ENCODE measurements around the gene CWF19L2. TPM values are rescaled to one million over a fixed set of nuclear protein-coding genes. Genes with fewer than 3 reads are reported as not detected.
"Not testable (repeated sequence)": the region's sequence is repeated elsewhere in the genome, so short reads cannot be mapped to it uniquely, and the experiment has no call there.

CWF19L2 gene
- total RNA-seq, 1 donor from 2014 or later: 14.6 TPM

GRCh38 chr11:107472966-107473365, 15.3 kb upstream of the CWF19L2 start:
- intact Hi-C loops (cut with micrococcal nuclease): no loop called here
- Mint-ChIP-seq H3K4me3 (ENCODE audit: low read depth) (no peak overlapping the region), H3K4me1 (ENCODE audit: low read depth) (no peaks in the 10 kb centered on the region), H3K27me3 (ENCODE audit: low read depth) (peaks cover 14% of the 10 kb centered on the region), H3K9me3 (no peaks in the 10 kb centered on the region), H3K27ac (no peak overlapping the region), H3K36me3 (ENCODE audit: low read depth) (no peaks in the 10 kb centered on the region)
- DNase-seq (ENCODE audit: low spot score): no peak

GRCh38 chr11:107468596-107468995, 11.0 kb upstream of the CWF19L2 start:
- Mint-ChIP-seq H3K36me3 (ENCODE audit: low read depth) (no peaks in the 10 kb centered on the region), H3K4me1 (ENCODE audit: low read depth) (no peaks in the 10 kb centered on the region), H3K27me3 (ENCODE audit: low read depth) (peaks cover 6% of the 10 kb centered on the region), H3K9me3 (peaks cover 4% of the 10 kb centered on the region), H3K4me3 (ENCODE audit: low read depth) (no peak overlapping the region), H3K27ac (no peak overlapping the region)
- intact Hi-C loops (cut with micrococcal nuclease): no loop called here
- DNase-seq (ENCODE audit: low spot score): no peak

GRCh38 chr11:107467696-107468095, 10.1 kb upstream of the CWF19L2 start:
- intact Hi-C loops (cut with micrococcal nuclease): no loop called here
- no peak for DNase-seq (ENCODE audit: low spot score)
- Mint-ChIP-seq H3K4me1 (ENCODE audit: low read depth) (no peaks in the 10 kb centered on the region), H3K9me3 (peaks cover 10% of the 10 kb centered on the region), H3K27me3 (ENCODE audit: low read depth) (peaks cover 12% of the 10 kb centered on the region), H3K4me3 (ENCODE audit: low read depth) (no peak overlapping the region), H3K36me3 (ENCODE audit: low read depth) (no peaks in the 10 kb centered on the region), H3K27ac (no peak overlapping the region)

- DNase-seq (ENCODE audit: low spot score); H3K36me3 Mint-ChIP-seq (ENCODE audit: low read depth); intact Hi-C loops (cut with micrococcal nuclease); H3K27ac Mint-ChIP-seq; H3K4me1 Mint-ChIP-seq (ENCODE audit: low read depth); H3K4me3 Mint-ChIP-seq (ENCODE audit: low read depth): not testable (repeated sequence)
- peaks cover 12% of the 10 kb centered on the region for H3K27me3 Mint-ChIP-seq (ENCODE audit: low read depth)
- peaks cover 10% of the 10 kb centered on the region for H3K9me3 Mint-ChIP-seq
These were observed 8.7 kb upstream of the CWF19L2 start for GRCh38 chr11:107466275-107466866.

GRCh38 chr11:107457205-107457557, 444 bp downstream of the CWF19L2 start:
- Mint-ChIP-seq H3K9me3 (no peaks in the 10 kb centered on the region), H3K27me3 (ENCODE audit: low read depth) (no peaks in the 10 kb centered on the region), H3K36me3 (ENCODE audit: low read depth) (peaks cover 16% of the 10 kb centered on the region), H3K4me1 (ENCODE audit: low read depth) (peaks cover 19% of the 10 kb centered on the region), H3K27ac (peak overlapping the region; percentile 87), H3K4me3 (ENCODE audit: low read depth) (peak overlapping the region; percentile 93)
- intact Hi-C loops (cut with micrococcal nuclease): loop anchor here (1.0 to 2.0 kb wide), 2 partner anchors 108 to 401 kb away; partner anchors contain the start of genes ALKBH8 and SLC35F2
- DNase-seq (ENCODE audit: low spot score): no peak

GRCh38 chr11:107453594-107454286, 3.9 kb downstream of the CWF19L2 start:
- Mint-ChIP-seq H3K9me3 (no peaks in the 10 kb centered on the region), H3K4me3 (ENCODE audit: low read depth) (no peak overlapping the region), H3K36me3 (ENCODE audit: low read depth) (peaks cover 22% of the 10 kb centered on the region), H3K27ac (no peak overlapping the region), H3K27me3 (ENCODE audit: low read depth) (no peaks in the 10 kb centered on the region), H3K4me1 (ENCODE audit: low read depth) (peaks cover 20% of the 10 kb centered on the region)
- DNase-seq (ENCODE audit: low spot score): no peak
- intact Hi-C loops (cut with micrococcal nuclease): no loop called here

GRCh38 chr11:107446822-107447431, 10.7 kb downstream of the CWF19L2 start:
- Mint-ChIP-seq H3K36me3 (ENCODE audit: low read depth) (peaks cover 46% of the 10 kb centered on the region), H3K4me3 (ENCODE audit: low read depth) (no peak overlapping the region), H3K9me3 (no peaks in the 10 kb centered on the region), H3K27ac (no peak overlapping the region), H3K4me1 (ENCODE audit: low read depth) (peaks cover 8% of the 10 kb centered on the region), H3K27me3 (ENCODE audit: low read depth) (no peaks in the 10 kb centered on the region)
- intact Hi-C loops (cut with micrococcal nuclease): no loop called here
- no peak for DNase-seq (ENCODE audit: low spot score)

GRCh38 chr11:107442715-107443215, 14.9 kb downstream of the CWF19L2 start:
- H3K4me1 Mint-ChIP-seq (ENCODE audit: low read depth): peaks cover 7% of the 10 kb centered on the region
- H3K27me3 Mint-ChIP-seq (ENCODE audit: low read depth): no peaks in the 10 kb centered on the region
- intact Hi-C loops (cut with micrococcal nuclease): no loop called here
- peaks cover 64% of the 10 kb centered on the region for H3K36me3 Mint-ChIP-seq (ENCODE audit: low read depth)
- no peak for DNase-seq (ENCODE audit: low spot score)
- H3K9me3 Mint-ChIP-seq: no peaks in the 10 kb centered on the region
- H3K27ac Mint-ChIP-seq: no peak overlapping the region
- H3K4me3 Mint-ChIP-seq (ENCODE audit: low read depth): no peak overlapping the region

GRCh38 chr11:107439586-107440167, 17.9 kb downstream of the CWF19L2 start:
- no peaks in the 10 kb centered on the region for H3K27me3 Mint-ChIP-seq (ENCODE audit: low read depth)
- H3K27ac Mint-ChIP-seq: no peak overlapping the region
- peaks cover 46% of the 10 kb centered on the region for H3K36me3 Mint-ChIP-seq (ENCODE audit: low read depth)
- H3K4me1 Mint-ChIP-seq (ENCODE audit: low read depth): peaks cover 4% of the 10 kb centered on the region
- no peak overlapping the region for H3K4me3 Mint-ChIP-seq (ENCODE audit: low read depth)
- intact Hi-C loops (cut with micrococcal nuclease): no loop called here
- H3K9me3 Mint-ChIP-seq: no peaks in the 10 kb centered on the region
- no peak for DNase-seq (ENCODE audit: low spot score)

- no peak overlapping the region for H3K27ac Mint-ChIP-seq
- H3K4me3 Mint-ChIP-seq (ENCODE audit: low read depth): no peak overlapping the region
- intact Hi-C loops (cut with micrococcal nuclease): no loop called here
These were observed 19.5 kb downstream of the CWF19L2 start for GRCh38 chr11:107438148-107438547.

GRCh38 chr11:107430525-107430924, 27.1 kb downstream of the CWF19L2 start:
- H3K36me3 Mint-ChIP-seq (ENCODE audit: low read depth): peaks cover 39% of the 10 kb centered on the region
- DNase-seq (ENCODE audit: low spot score): no peak
- no peaks in the 10 kb centered on the region for H3K27me3 Mint-ChIP-seq (ENCODE audit: low read depth)
- no peak overlapping the region for H3K4me3 Mint-ChIP-seq (ENCODE audit: low read depth)
- peaks cover 8% of the 10 kb centered on the region for H3K4me1 Mint-ChIP-seq (ENCODE audit: low read depth)
- peak overlapping the region; percentile 3 for H3K27ac Mint-ChIP-seq
- intact Hi-C loops (cut with micrococcal nuclease): no loop called here
- no peaks in the 10 kb centered on the region for H3K9me3 Mint-ChIP-seq

More at GRCh38 chr11:107438148-107438547, 19.5 kb downstream of the CWF19L2 start:
- Mint-ChIP-seq H3K27me3 (ENCODE audit: low read depth) (no peaks in the 10 kb centered on the region), H3K36me3 (ENCODE audit: low read depth) (peaks cover 35% of the 10 kb centered on the region), H3K4me1 (ENCODE audit: low read depth) (no peaks in the 10 kb centered on the region), H3K9me3 (no peaks in the 10 kb centered on the region)
- DNase-seq (ENCODE audit: low spot score): no peak

- H3K4me3 Mint-ChIP-seq (ENCODE audit: low read depth): no peak overlapping the region
- intact Hi-C loops (cut with micrococcal nuclease): no loop called here
- peaks cover 38% of the 10 kb centered on the region for H3K36me3 Mint-ChIP-seq (ENCODE audit: low read depth)
- no peaks in the 10 kb centered on the region for H3K27me3 Mint-ChIP-seq (ENCODE audit: low read depth)
- DNase-seq (ENCODE audit: low spot score): no peak
- H3K27ac Mint-ChIP-seq: no peak overlapping the region
- peaks cover 8% of the 10 kb centered on the region for H3K4me1 Mint-ChIP-seq (ENCODE audit: low read depth)
- no peaks in the 10 kb centered on the region for H3K9me3 Mint-ChIP-seq
These were observed 29.9 kb downstream of the CWF19L2 start for GRCh38 chr11:107427569-107428180.
